CD4-positive, alpha-beta T cell treated with Interferon alpha-2 for 1 hour (primary cell): ENCODE results near the gene DNAH3.

ENCODE experiments used
- DNase-seq, 2 donors: peaks; one replicate each; pipeline ENCODE4 v3.0.0-alpha.2; 2020 to 2022

DNAH3 gene

GRCh38 chr16:20901068-20901435 lies 249.6 kb downstream of the DNAH3 start:
- DNase-seq = no peak

GRCh38 chr16:20900299-20901067 lies 250.2 kb downstream of the DNAH3 start, which contains the start of the genes DCUN1D3 and LYRM1:
Gene DCUN1D3, minus strand, starts transcription at chr16:20900358. Its CDS starts 37,820 bp downstream, at chr16:20862538.
Gene LYRM1, plus strand, starts transcription at chr16:20900771. Its CDS starts 14,785 bp downstream, at chr16:20915556.
- peak; percentile 93 for DNase-seq

- peak in 1 of 2 donors; percentile 16 for DNase-seq
Measured at GRCh38 chr16:20899477-20900298, 251.0 kb downstream of the DNAH3 start.

GRCh38 chr16:20899071-20899470 lies 251.6 kb downstream of the DNAH3 start:
- no peak for DNase-seq

- DNase-seq = no peak
Measured at GRCh38 chr16:20897922-20898321, 252.7 kb downstream of the DNAH3 start.

- DNase-seq = no peak
Measured at GRCh38 chr16:20897253-20897897, 253.3 kb downstream of the DNAH3 start.

GRCh38 chr16:20894388-20894787 lies 256.3 kb downstream of the DNAH3 start:
- no peak for DNase-seq

- DNase-seq = no peak
Measured at GRCh38 chr16:20889625-20890275, 260.9 kb downstream of the DNAH3 start.

GRCh38 chr16:20887207-20887606 lies 263.4 kb downstream of the DNAH3 start:
- DNase-seq = no peak

- no peak for DNase-seq
Measured at GRCh38 chr16:20886320-20886719, 264.3 kb downstream of the DNAH3 start.

- DNase-seq = no peak
Measured at GRCh38 chr16:20884240-20884556, 266.4 kb downstream of the DNAH3 start.

GRCh38 chr16:20883554-20884239 lies 266.9 kb downstream of the DNAH3 start:
- DNase-seq = no peak
